Measurements from ENCODE around the gene CDH13.

DNA sequence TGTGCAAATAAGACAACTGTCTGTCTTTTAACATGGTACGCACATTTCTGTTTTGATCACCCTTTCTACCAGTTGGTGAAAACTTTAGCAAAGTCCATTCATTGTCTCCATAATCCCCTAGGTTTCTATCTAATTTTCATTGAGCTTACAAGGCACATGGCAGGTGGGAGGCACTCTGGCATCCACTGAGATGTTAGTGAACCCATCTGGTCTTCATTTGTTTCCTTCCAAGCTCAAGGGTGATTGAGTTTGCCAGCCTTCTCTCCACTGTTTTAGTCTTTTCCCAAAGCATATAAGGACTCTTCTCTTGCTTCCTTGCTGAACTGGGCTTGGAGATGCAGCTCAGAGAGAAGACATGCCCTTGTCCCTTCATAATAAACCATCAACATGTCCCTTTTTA lies 179.1 kb downstream of the CDH13 start:
- no peak for TF ChIP-seq CTCF (IDR thresholded peaks at IDR 0.05; ENCODE audit: extremely low read depth in 1 of 2, insufficient read depth in 1 of 2, low read depth in 1 of 2, low read length in 2 of 2)
- TF ChIP-seq POLR2AphosphoS5 (IDR thresholded peaks at IDR 0.05; ENCODE audit: insufficient read depth, low read depth, low read length) = no peak
- TF ChIP-seq POLR2A (IDR thresholded peaks at IDR 0.05; ENCODE audit: low read depth, low read length) = no peak

All from endothelial cell of umbilical vein (primary cell).